Panc1 (cell line): ENCODE data around the gene DMGDH. TPM values are rescaled to one million over a fixed set of nuclear protein-coding genes. Genes with fewer than 3 reads are reported as not detected.

Experiments
- ATAC-seq: fragments of 200-7000 bp; cut with Tn5 transposase; 2 replicates; pipeline ENCODE4 v1.9.1; 2020; ENCODE audit warnings: mild to moderate bottlenecking, moderate library complexity
- BruUV-seq: library from RNA; stranded (reverse); fragments of 400-500 nt; replicated peaks from 2 replicates; lab custom pipeline; 2021; lab: Mats Ljungman, UMichigan
- CTCF ChIA-PET: fragments of 300-600 bp; sonication (Branson Sonifier 250); formaldehyde crosslinking; loops from one replicate; lab custom pipeline; 2022; ENCODE audit warnings: antibody characterized with exemption; lab: Charles Lee
- POLR2A ChIA-PET: fragments of 300-600 bp; sonication (Branson Sonifier 250); formaldehyde crosslinking; loops from one replicate; lab custom pipeline; 2022; ENCODE audit warnings: antibody characterized with exemption; lab: Charles Lee
- DNase-seq: peaks from one replicate; pipeline ENCODE4 v3.0.0-alpha.2; 2010; ENCODE audit warnings: low read depth, low spot score
- H3K27ac ChIP-seq: 2 replicates; pipeline ENCODE4 v1.5.1; 2011; ENCODE audit warnings: mild to moderate bottlenecking, low read length, inconsistent platforms
- H3K27me3 ChIP-seq: fragments of 200-500 bp; sonication (Bioruptor generic); 2 replicates; pipeline ENCODE4 v1.6.0; 2014; ENCODE audit warnings: low read length, inconsistent platforms; ENCODE audit not compliant: control insufficient read depth, insufficient read depth
- H3K36me3 ChIP-seq: fragments of 200-500 bp; sonication (Bioruptor generic); 2 replicates; pipeline ENCODE4 v1.5.1; 2014; ENCODE audit warnings: inconsistent platforms, mild to moderate bottlenecking, low read length, moderate library complexity; ENCODE audit not compliant: control insufficient read depth, insufficient read depth
- H3K4me1 ChIP-seq: 2 replicates; pipeline ENCODE4 v1.5.1; 2011; ENCODE audit warnings: inconsistent platforms, mild to moderate bottlenecking, low read length, moderate library complexity; ENCODE audit not compliant: control insufficient read depth, insufficient read depth
- H3K4me3 ChIP-seq, 2 experiments: 2 replicates each; pipeline ENCODE4 v1.5.1; 2011 to 2012; ENCODE audit warnings: low read depth in 2 of 2, low read length in 2 of 2, mild to moderate bottlenecking in 2 of 2, inconsistent platforms in 1 of 2, moderate library complexity in 1 of 2
- H3K9me3 ChIP-seq: fragments of 200-500 bp; sonication (Bioruptor generic); 2 replicates; pipeline ENCODE4 v1.5.1; 2014; ENCODE audit warnings: low read depth, mild to moderate bottlenecking, inconsistent platforms, low read length, moderate library complexity; ENCODE audit not compliant: control insufficient read depth, insufficient read depth
- POLR2AphosphoS5 ChIP-seq: IDR thresholded peaks from 2 replicates; pipeline ENCODE4 v1.6.1; 2012; ENCODE audit warnings: mild to moderate bottlenecking, low read depth, low read length, moderate library complexity
- REST ChIP-seq, 2 experiments: IDR thresholded peaks; 2 replicates each; pipeline ENCODE4 v1.6.1; 2011 to 2012; ENCODE audit warnings: low read depth in 2 of 2, control low read depth in 1 of 2, low read length in 1 of 2, mild to moderate bottlenecking in 1 of 2, moderate library complexity in 1 of 2; ENCODE audit not compliant: insufficient read depth in 1 of 2
- SIN3A ChIP-seq: IDR thresholded peaks from 2 replicates; pipeline ENCODE4 v1.6.1; 2012; ENCODE audit warnings: low read depth, mild to moderate bottlenecking, low read length, moderate library complexity, borderline replicate concordance; ENCODE audit not compliant: insufficient read depth
- TCF7L2 ChIP-seq: IDR thresholded peaks from 2 replicates; pipeline ENCODE4 v1.6.1; 2011; ENCODE audit warnings: mild to moderate bottlenecking, low read depth, low read length, inconsistent platforms
- in situ Hi-C: cut with HindIII; loops from 2 replicates; pipeline ENCODE4 v1.10.0; 2016; ENCODE audit warnings: low sequenced_read_pairs, low pct_unique_long_range_greater_than_20kb
- intact Hi-C: fragments of 100-400 bp; cut with micrococcal nuclease; formaldehyde crosslinking; loops from one replicate; pipeline ENCODE4 v1.10.0; 2022; ENCODE audit not compliant: unreplicated experiment
- total RNA-seq: library from RNA; stranded (reverse); gene quantifications from one replicate; pipeline ENCODE4 v1.2.1, GENCODE V29; 2021; ENCODE audit not compliant: unreplicated experiment
- TF ChIP-seq, protein P1 (sequence below): fragments of 450-650 bp; IDR thresholded peaks from 2 replicates; pipeline ENCODE4 v1.5.1; 2017; ENCODE audit warnings: mild to moderate bottlenecking

The DMGDH gene
- total RNA-seq, 1 experiment from 2014 or later, result 0.54 TPM

DNA sequence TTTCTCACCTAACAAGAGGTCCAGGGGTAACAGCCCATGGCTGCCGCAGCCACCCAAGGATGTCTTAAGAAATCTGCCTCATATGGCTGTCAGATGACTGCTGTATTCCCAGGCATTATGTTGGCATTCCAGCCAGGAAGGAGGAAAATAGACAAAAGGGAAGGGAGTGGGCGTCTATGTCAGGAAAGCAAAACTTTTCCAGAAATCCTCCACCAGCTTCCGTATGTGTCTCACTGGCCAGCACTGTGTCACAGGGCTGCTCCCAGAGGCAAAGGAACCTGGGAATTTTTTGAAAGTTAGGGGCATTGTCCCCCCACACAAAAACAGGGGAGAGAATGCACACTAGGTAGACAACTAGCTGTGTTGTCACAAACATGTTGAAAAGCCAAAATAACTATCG, 7.3 kb upstream of the DMGDH start:
- Histone ChIP-seq H3K4me1 (no peaks in the 10 kb centered on the region), H3K27me3 (peaks cover 4% of the 10 kb centered on the region; the same call in 1 of the 2 replicates), H3K9me3 (no peaks in the 10 kb centered on the region), H3K4me3 (no peak overlapping the region), H3K36me3 (no peaks in the 10 kb centered on the region), H3K27ac (no peak overlapping the region)
- no peak for ATAC-seq
- BruUV-seq, result no TSS peak
- in situ Hi-C loops, result no loop called here
- ChIA-PET POLR2A (interaction anchor here (0.7 kb wide), 1 partner anchor 11 kb away, joined by 3 read pairs; no protein-coding TSS in a partner anchor), CTCF (no interaction called here)
- intact Hi-C loops, result no loop called here
- TF ChIP-seq SIN3A (no peak), REST (IDR thresholded peaks at IDR 0.05; ENCODE audit: insufficient read depth in 1 of 2, low read depth in 2 of 2, low read length in 1 of 2) (no peak), POLR2AphosphoS5 (no peak), TCF7L2 (no peak)
- TF ChIP-seq, protein P1, sequence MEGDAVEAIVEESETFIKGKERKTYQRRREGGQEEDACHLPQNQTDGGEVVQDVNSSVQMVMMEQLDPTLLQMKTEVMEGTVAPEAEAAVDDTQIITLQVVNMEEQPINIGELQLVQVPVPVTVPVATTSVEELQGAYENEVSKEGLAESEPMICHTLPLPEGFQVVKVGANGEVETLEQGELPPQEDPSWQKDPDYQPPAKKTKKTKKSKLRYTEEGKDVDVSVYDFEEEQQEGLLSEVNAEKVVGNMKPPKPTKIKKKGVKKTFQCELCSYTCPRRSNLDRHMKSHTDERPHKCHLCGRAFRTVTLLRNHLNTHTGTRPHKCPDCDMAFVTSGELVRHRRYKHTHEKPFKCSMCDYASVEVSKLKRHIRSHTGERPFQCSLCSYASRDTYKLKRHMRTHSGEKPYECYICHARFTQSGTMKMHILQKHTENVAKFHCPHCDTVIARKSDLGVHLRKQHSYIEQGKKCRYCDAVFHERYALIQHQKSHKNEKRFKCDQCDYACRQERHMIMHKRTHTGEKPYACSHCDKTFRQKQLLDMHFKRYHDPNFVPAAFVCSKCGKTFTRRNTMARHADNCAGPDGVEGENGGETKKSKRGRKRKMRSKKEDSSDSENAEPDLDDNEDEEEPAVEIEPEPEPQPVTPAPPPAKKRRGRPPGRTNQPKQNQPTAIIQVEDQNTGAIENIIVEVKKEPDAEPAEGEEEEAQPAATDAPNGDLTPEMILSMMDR, result no peak
- DNase-seq, result no peak

- Histone ChIP-seq H3K27ac (no peak overlapping the region), H3K36me3 (no peaks in the 10 kb centered on the region), H3K4me3 (no peak overlapping the region), H3K4me1 (no peaks in the 10 kb centered on the region), H3K9me3 (no peaks in the 10 kb centered on the region), H3K27me3 (peaks cover 4% of the 10 kb centered on the region; the same call in 1 of the 2 replicates)
- no TSS peak for BruUV-seq
- POLR2A ChIA-PET, result no interaction called here
- in situ Hi-C loops (no loop called here), intact Hi-C loops (no loop called here)
- no peak for ATAC-seq
- CTCF ChIA-PET, result no interaction called here
- no peak for TF ChIP-seq POLR2AphosphoS5
- TF ChIP-seq, protein P1, result no peak
- no peak for TF ChIP-seq REST (IDR thresholded peaks at IDR 0.05; ENCODE audit: insufficient read depth in 1 of 2, low read depth in 2 of 2, low read length in 1 of 2)
- TF ChIP-seq TCF7L2, result no peak
- TF ChIP-seq SIN3A, result no peak
- no peak for DNase-seq
Measured at GRCh38 chr5:79075646-79076426, 6.4 kb upstream of the DMGDH start.
